ELR (cell line): ENCODE results near the gene PDE9A.
"Not testable (repeated sequence)": the region's sequence is repeated elsewhere in the genome, so short reads cannot be mapped to it uniquely, and the experiment has no call there.

Experiments used
- DNase-seq: peaks from one replicate; pipeline ENCODE4 v3.0.0-alpha.2; 2015; ENCODE audit warnings: low read depth

PDE9A gene

GRCh38 chr21:42799516-42799915 is 146.1 kb downstream of the PDE9A start:
- DNase-seq, result peak; percentile 1

- no peak for DNase-seq
Measured at GRCh38 chr21:42799948-42800347, 146.5 kb downstream of the PDE9A start.

GRCh38 chr21:42801616-42802015 is 148.2 kb downstream of the PDE9A start:
- not testable (repeated sequence) for DNase-seq

DNA sequence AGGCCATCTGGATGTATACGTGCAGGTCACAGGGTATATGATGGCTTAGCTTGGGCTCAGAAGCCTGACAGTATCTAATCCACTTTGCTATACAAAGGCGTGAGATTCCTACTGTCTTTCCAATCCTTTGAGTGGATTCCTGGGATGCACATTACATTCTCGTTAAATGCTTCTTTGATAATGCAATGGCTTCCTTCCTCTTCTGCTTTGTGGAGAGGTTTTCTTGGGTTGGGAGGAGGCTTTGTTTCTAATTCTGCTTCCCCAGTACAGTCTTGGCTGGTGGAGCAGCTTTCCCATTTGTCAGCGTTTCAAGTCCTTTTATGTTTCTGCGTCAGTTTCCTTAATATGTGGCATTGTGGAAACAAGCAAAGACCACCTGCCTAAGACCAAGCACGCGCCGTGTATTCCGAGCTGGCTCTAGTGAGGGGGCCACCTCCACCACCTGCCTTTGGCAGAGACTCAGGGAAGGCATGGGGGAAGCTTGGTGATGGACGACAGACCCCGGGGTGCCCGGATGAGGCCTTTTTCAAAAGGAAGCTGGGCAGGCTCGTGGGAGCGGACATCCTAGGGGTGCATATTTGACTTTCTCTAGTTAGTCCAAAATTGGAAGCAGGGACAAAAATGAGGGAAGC is 153.2 kb downstream of the PDE9A start:
- no peak for DNase-seq

DNA sequence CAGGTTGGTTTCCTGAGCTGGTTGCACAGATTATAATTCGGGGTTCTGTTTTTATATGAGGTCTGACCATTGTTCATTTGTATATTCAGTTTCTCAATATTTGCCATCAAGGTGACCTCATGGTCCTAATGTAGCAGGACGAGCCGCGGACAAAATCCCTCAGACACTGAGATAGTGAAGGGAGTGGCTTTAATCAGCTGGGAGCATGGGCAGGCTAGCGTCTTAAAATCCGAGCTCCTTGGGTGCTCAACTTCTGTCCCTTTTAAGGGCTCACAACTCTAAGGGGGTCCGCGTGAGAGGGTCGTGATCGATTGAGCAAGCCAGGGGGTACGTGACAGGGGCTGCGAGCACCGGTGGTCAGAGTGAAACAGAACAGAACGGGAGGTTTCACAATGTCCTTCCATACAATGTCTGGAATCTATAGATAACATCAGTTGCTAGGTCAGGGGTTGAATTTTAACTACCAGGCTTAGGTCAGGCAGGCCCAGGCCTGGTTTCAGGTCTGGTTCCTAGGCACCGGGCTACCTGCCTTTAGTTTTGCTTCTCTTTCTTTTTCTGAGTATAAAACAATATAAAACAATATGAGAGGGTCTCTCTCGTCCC is 154.0 kb downstream of the PDE9A start:
- DNase-seq, result not testable (repeated sequence)

DNA sequence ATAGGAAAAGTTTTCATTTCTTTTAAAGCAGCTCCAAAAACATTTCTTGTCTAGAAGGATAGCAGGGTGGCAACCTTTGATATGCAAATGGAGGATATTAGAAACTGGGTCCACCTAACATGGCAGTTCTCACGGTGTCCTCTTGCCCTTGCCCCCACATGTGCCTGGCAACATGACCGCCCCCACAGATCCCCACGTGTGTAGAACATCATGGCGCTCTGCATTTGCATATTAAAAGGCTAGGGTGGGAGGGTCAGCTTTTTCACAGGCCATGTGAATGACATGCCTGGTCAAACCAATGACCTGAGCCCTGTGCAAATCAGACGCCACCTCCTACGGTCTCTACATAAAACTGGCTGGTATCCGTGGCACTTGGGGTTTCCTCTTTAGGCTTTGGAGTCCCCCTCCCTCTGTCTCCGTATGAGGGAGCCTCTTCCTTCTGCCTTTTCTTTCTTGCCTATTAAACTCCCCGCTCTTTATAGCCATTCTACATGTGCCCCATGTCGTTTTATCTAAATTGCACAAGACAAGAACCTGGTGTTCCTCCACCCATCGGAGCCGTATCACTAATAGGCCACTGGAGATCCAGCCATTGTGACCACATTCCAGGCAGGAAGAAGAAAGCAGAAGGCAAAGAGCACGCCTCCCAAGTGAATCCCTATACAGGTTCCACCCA is 154.7 kb downstream of the PDE9A start:
- DNase-seq, result no peak

- no peak for DNase-seq
Measured at GRCh38 chr21:42809171-42809570, 155.8 kb downstream of the PDE9A start.

- no peak for DNase-seq
Measured at GRCh38 chr21:42809577-42810475, 156.4 kb downstream of the PDE9A start.

- no peak for DNase-seq
Measured at GRCh38 chr21:42811960-42812359, 158.5 kb downstream of the PDE9A start.

- DNase-seq, result not testable (repeated sequence)
Measured at GRCh38 chr21:42812528-42813241, 159.3 kb downstream of the PDE9A start.

- peak; percentile 34 for DNase-seq
Measured at GRCh38 chr21:42815217-42815616, 161.8 kb downstream of the PDE9A start.

DNA sequence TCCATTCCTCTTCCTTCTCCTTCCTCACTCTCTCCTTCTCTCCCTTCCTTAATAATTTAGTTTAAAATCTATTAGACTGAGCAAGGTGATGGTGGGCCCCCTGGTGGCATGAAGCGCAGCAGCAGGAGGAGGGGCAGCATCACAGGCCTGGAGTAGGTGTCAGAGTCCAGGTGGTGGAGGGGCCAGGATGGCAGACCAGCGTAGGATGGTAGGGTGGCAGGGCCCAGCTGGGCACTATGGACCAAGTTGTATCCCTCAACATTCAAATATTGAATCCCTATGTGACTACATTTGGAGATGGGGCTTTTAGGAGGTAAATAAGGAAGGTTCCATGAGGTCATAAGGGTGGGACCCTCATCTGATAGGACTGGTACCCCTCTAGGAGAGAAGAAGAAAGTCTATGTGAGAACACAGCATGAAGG is 164.9 kb downstream of the PDE9A start:
- peak; percentile 55 for DNase-seq

GRCh38 chr21:42819861-42820615 is 166.6 kb downstream of the PDE9A start:
- DNase-seq, result no peak

DNA sequence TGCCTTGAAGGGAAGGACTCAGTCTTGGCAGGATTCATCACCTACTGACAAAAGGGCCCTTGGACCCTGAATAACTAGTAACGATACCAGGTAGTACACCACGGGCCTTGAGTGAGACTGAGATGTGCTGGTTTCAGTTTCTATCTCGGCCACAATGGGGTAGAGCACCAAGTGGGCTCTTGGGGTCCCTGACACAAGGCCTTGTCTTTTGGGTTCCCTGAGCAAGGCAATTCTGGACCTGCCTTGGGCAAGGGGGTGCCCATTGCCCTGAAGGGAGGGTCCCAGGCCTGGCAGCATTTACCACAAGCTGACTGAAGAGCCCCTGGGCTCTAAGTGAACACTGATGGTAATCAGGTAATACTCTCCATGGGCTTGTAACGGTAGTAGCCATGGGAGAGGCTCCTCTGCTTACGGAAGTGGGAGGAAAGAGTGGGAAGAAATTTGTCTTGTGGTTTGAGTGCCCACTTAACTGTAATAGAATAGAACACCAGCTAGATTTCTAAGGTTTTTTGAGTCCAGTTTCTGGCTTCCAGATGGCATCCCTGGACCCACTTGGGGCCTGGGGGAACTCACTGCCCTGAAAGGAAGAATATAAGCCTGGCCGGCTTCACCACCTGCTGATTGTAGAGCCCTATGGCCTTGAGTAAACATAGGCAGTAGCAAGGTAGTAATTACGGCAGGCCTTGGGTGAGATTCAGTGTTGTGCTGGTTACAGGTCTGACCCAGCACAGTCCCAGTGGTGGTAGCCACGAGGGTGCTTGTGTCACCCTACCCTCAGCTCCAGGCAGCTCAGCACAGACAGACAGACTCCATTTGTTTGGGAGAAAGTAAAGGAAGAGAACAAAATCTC is 167.4 kb downstream of the PDE9A start:
- DNase-seq, result no peak
